ENCODE results near the gene DHRS3.

The DHRS3 gene

DNA sequence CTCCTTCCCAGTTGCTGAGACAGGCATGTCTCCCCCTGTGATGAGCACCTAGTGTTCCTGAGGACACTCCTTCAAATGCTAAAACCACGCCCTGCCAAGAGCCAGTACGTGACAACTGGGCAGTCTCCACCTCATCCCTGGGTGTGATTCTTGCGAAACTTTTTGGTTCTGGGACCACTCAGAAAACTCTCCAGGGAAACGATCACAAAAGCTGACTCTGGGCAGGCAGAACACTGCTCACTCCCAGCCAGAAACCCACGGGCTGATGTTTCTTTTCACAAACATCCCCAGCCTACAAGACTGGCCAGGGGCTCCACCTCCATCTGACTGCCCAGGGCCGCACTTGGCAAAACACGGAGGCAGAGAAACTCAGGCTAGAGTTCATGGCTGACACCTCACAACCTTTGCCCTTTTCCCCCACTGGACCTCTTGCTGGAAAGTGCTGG is 24.4 kb downstream of the DHRS3 start:
- no peak overlapping the region for H3K4me3 ChIP-seq (ENCODE audit: low read depth, low read length)
- no peak for DNase-seq (ENCODE audit: low read depth)
- TF ChIP-seq, protein P1, sequence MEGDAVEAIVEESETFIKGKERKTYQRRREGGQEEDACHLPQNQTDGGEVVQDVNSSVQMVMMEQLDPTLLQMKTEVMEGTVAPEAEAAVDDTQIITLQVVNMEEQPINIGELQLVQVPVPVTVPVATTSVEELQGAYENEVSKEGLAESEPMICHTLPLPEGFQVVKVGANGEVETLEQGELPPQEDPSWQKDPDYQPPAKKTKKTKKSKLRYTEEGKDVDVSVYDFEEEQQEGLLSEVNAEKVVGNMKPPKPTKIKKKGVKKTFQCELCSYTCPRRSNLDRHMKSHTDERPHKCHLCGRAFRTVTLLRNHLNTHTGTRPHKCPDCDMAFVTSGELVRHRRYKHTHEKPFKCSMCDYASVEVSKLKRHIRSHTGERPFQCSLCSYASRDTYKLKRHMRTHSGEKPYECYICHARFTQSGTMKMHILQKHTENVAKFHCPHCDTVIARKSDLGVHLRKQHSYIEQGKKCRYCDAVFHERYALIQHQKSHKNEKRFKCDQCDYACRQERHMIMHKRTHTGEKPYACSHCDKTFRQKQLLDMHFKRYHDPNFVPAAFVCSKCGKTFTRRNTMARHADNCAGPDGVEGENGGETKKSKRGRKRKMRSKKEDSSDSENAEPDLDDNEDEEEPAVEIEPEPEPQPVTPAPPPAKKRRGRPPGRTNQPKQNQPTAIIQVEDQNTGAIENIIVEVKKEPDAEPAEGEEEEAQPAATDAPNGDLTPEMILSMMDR (IDR thresholded peaks at IDR 0.05; ENCODE audit: insufficient read depth, low read depth, low read length, missing control alignments): no peak

DNA sequence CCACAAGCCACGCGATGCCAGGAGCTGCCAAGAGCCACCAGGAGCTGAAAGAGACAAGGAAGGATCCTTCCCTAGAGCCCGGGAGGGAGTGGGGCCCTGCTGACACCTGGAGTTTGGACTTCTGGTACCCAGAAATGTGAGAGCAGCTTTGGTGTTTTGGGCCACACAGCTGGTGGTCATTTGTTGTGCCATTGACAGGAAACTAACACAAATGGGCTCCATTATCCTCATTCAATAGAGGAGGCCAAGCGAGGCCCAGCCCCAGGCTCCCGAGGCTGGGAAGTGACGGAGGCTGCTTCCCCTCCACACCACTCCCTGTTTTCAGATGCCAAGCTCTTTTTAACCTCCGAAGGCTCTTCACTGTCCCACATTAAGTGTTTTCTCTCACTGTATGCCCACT is 25.5 kb downstream of the DHRS3 start:
- DNase-seq (ENCODE audit: low read depth): no peak
- no peak overlapping the region for H3K4me3 ChIP-seq (ENCODE audit: low read depth, low read length)
- TF ChIP-seq, protein P1 (IDR thresholded peaks at IDR 0.05; ENCODE audit: insufficient read depth, low read depth, low read length, missing control alignments): no peak

DNA sequence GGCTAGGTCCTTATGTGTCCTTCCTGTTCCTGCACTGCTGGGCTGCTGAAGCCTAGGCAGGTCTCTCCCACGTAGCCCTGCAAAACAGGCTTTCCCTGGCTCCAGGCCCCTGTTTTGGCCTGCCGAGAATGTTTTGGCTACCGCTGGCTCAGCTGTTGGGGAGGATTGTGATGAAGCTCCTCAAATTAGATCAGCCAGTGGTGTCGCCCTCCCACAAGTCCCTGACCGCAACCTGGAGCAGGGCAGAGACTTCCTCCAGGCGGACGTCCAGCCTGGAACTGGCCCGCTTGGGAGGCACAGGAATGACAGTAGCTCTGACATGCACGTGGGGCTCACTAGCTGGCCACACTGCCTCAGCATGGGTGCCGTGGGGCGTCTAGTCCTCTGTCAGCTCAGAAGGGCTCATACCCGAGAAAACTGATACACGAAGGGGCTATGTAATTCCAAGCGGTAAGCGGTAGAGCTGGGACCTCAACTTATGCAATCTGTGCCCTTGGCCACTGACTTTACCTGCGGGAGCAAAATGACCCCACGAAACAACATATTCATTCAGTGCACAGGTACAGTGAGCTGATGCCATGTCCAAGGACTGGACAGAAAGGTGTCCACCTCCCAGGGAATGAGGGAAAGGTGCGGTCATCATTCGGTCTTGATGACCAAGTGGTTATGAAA is 26.6 kb downstream of the DHRS3 start:
- TF ChIP-seq, protein P1 (IDR thresholded peaks at IDR 0.05; ENCODE audit: insufficient read depth, low read depth, low read length, missing control alignments): no peak
- DNase-seq (ENCODE audit: low read depth): no peak

DNA sequence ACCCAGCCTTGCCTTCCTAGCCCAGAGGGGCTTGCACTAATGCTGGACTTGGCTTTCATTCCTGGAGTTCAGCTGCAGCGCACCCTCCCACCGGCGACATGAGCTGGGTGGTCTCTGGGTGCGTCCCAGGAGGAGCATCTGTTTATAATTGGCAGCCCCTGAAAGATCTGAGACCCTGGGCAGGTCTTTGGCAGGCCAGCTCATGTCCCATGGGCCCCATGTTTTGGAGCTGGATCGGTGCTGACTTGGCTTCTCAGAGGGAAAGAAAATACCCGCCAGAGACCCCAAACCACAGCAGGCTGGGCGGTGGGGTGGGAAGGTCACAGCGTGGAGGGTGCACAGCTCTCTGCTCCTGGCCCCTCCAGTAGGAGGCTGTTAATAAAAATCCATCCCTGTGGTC is 29.3 kb downstream of the DHRS3 start:
- H3K4me3 ChIP-seq (ENCODE audit: low read depth, low read length): no peak overlapping the region
- DNase-seq (ENCODE audit: low read depth): no peak
- TF ChIP-seq, protein P1 (IDR thresholded peaks at IDR 0.05; ENCODE audit: insufficient read depth, low read depth, low read length, missing control alignments): no peak

More for the DNA sequence above, 26.6 kb downstream of the DHRS3 start:
- H3K4me3 ChIP-seq (ENCODE audit: low read depth, low read length): no peak overlapping the region

DNA sequence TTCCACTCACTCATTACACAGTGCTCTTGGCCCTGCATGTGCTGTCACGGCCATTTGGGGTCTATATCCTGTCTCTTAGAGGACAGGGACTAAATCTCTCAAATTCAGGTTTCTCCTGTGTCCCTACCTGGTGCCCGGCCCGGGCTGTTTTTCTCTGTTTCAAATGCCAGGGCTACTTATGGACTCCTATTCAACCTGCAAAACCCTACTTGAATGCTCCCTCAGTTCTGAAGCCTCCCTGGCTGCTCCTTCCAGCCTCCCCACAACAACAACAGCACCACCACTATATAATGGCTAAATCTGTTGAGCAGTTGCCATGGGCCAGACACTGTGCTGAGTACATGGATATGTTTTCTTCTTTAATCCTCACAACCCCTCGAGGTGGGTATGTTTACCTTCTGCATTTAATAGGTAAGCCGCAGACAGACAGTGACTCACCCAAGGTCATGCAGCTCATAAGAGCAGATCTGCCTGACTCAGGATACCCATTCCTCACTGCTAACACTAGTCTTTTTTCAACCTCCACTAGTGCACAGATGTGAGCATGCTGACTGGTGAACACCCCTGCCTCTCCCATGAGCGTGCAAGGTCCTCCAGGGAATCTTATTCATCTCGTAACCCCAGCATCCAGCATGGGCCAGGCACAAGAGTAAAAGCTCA is 29.9 kb downstream of the DHRS3 start:
- no peak overlapping the region for H3K4me3 ChIP-seq (ENCODE audit: low read depth, low read length)
- TF ChIP-seq, protein P1 (IDR thresholded peaks at IDR 0.05; ENCODE audit: insufficient read depth, low read depth, low read length, missing control alignments): no peak
- no peak for DNase-seq (ENCODE audit: low read depth)

DNA sequence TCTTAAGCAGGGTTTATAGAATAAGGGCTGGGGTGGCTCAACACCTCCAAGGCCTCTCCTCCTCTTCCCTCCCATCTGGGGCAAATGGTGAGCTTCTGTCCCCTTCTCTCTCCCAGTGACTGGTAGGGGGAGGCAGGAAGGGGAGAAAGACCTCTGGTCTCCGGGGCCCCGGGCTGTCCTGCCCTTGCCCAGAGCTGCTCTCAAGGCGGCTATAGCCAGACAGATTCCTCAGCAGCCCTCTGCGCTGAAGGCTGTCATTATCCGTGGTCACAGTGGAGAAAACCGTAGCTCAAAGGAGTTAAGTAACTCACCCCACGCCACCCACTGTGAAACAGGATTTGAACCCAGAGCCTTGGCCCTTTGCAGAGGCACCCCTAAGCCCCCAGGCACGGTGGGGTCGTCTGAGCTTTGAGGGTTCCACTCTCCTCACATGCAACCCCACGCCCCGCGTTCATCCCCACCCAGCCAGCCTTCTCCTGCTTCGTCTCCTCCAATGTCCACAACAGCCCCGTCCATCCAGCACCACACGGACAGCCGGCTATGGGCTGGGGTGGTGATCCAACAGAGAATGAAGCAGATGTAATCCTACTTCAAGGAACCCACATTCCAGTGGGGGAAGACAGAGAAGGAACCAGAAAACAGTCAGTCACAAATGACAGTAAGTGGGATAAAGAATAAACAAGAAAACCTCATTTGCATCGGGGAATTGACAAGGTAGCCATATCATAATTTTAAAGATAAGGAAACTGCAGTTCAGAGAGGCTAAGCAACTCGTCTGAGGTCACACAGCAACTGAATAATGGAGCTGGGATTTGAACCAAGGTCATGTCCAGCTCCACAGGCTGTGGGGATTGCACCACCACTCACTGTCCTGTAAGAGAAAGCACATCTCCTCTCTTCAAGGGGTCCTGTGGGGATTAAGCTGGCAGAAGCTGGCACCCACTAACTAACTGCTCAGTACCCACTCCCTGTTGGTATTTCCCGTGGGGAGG is 31.8 kb downstream of the DHRS3 start:
- H3K4me3 ChIP-seq (ENCODE audit: low read depth, low read length): no peak overlapping the region
- no peak for DNase-seq (ENCODE audit: low read depth)
- TF ChIP-seq, protein P1 (IDR thresholded peaks at IDR 0.05; ENCODE audit: insufficient read depth, low read depth, low read length, missing control alignments): no peak
